Measurements from ENCODE around the gene MYH15.

GRCh38 chr3:108410531-108410984 is 99.8 kb downstream of the MYH15 start:
- TF ChIP-seq CTCF (IDR thresholded peaks at IDR 0.05; ENCODE audit: low read depth, low read length, missing input control) (no peak), MAX (IDR thresholded peaks at IDR 0.05) (no peak), GABPA (IDR thresholded peaks at IDR 0.05 in 1 of 2, conservative IDR thresholded peaks at IDR 0.05 in 1 of 2) (no peak), SP1 (IDR thresholded peaks at IDR 0.05) (no peak), ZBTB33 (IDR thresholded peaks at IDR 0.05) (no peak)

All from liver (tissue), 3 donors.